DLD1 (cell line): ENCODE measurements around the gene BDP1.
"Not testable (repeated sequence)": the region's sequence is repeated elsewhere in the genome, so short reads cannot be mapped to it uniquely, and the experiment has no call there.

ENCODE experiments used
- in situ Hi-C: cut with HindIII; loops from 2 replicates; pipeline ENCODE4 v1.10.0; 2017; ENCODE audit warnings: low sequenced_read_pairs

BDP1 gene

DNA sequence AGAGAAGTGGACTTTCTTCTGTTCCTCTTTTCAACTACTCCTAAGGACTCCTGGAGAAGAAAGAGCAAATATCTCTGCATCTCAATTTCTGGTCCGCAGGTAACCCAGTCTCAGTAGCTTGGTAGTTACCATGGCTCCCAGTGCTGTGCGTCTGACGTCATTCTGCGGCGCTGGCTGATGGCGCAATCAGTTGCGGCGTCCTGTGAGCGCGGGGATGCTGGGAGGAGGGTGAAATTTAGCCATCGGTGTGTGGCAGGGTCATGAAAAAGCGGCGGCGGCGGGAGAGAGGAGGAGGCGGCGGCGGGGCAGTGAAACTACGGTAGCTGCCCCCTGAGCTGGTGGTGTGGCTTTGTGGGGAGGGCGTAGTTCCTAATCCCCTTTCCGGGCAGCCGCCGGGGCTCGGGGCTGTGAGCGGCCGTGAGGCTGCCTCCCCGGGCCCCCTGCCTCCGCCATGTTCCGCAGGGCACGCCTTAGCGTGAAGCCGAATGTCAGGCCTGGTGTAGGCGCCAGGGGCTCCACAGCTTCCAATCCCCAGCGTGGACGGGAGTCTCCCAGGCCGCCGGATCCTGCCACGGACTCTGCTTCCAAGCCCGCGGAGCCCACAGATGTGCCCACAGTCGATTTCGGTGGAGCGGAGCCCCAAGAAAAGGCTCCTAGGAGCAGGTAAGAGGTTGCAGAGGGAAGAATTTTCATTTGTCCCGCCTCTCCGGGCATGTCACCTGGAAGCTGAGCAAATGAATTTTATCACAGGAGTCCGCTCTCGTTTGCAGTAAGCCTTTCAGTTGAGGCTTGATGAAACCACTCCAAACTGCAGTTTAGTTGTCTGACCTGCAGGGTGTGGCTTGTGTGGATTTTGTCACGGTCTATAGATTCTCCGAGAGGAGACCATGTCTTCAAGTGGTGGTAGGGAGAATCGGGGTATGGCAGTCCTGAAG, at the start of gene BDP1:
BDP1 (plus strand) TSS at position 225 of the 935 bp plus-strand sequence; CDS start at position 452, 227 bp downstream.
- in situ Hi-C loops: no loop called here

GRCh38 chr5:71410088-71410487, 45.4 kb upstream of the BDP1 start:
- in situ Hi-C loops: not testable (repeated sequence)

GRCh38 chr5:71415626-71416025, 39.8 kb upstream of the BDP1 start:
- in situ Hi-C loops: not testable (repeated sequence)

DNA sequence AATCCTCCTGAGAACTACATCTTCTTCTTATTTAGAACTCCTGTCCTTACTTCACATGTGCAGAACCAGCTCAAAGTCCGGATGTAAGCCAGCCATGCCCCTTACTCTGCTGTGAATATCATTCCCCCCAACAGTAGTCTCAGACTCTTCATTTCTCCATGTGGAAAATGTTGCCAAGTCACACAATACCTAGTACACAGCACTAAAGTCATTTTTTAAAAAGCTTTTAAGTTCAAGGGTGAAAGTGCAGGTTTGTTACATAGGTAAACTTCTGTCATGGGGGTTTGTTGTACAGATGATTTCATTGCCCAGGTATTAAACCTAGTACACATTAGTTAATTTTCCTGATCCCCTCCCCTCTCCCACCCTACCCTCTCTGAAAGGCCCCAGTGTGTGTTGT, 37.4 kb upstream of the BDP1 start:
- in situ Hi-C loops: not testable (repeated sequence)

- in situ Hi-C loops: not testable (repeated sequence)
Observed at GRCh38 chr5:71421278-71421677, 34.2 kb upstream of the BDP1 start.

DNA sequence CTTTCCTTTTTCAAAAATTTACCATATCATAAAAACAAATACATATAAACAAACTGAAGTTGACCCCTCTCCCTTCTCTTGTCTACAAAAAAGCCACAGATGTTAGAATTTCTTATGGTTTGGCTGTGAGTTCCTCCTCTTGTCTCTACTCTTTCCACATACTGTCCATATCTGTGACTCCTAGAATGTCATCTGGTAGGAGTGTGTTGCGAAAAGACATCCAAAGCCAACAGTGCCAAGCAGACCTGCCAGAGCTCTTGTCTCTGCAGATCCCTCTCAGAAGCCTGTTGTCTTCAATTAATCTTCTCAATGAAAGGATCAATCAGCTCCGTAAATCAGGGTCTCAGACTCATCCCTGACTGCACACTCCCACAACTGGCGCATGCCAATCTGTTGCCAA, 31.6 kb upstream of the BDP1 start:
- in situ Hi-C loops: not testable (repeated sequence)

GRCh38 chr5:71426686-71427474, 28.6 kb upstream of the BDP1 start:
- in situ Hi-C loops: not testable (repeated sequence)

DNA sequence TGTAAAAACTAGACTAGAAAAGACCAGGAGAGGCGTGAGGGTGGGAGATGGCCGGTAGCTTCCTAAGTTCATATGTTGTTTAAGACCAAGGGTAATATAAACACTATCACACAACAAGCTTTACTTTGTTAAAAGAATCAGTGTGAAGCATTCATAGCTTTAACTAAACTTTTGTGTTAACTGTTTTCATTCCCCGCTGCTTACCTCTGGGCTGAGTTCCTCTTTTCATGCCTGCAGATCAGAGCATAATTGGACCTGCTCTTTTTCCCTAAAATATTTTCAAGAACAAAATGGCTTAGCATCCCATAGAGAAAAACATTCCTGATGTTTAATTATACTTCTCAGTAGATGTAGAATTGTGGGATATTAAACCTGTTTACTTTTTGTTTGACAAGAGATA, 23.0 kb upstream of the BDP1 start:
- in situ Hi-C loops: not testable (repeated sequence)

GRCh38 chr5:71434825-71435224, 20.6 kb upstream of the BDP1 start:
- in situ Hi-C loops: not testable (repeated sequence)

GRCh38 chr5:71441564-71441963, 13.9 kb upstream of the BDP1 start:
- in situ Hi-C loops: not testable (repeated sequence)

DNA sequence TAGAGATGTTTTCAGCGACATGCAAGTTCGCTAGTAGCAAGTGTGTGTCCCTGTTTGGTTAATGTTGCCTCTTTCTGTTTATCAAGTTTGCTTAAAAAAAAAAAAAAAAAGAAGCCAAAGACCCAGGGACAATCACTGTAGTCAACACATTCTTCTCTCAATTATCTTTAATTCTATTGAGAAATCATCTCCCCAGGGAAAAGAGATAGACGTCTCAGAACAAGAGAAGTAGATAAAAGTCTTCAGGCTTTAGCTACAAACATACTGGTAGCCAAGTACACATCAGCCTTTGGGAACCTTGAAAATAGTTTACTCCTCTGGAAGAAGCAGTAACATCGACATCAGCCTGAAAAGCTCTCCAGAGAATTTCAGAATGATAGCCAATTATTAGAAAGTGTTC, 11.6 kb upstream of the BDP1 start:
- in situ Hi-C loops: not testable (repeated sequence)

DNA sequence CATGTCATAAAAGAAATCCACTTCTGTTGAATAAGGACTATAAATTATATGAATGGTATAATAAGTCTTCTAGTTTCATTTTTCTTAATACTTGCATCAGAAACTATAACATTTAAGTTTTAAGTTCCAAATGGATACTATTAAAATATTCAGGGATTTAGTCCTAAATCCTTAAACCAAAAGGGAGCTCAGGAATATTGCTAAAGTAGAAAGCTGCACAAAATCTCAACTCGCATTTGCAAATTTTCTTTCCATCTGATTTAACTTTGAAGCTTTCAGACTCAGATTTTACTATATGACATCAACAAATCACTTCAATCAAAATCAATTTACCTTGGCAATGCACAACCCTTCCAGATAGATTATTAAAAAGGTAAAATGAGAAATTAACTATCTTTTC, 10.4 kb upstream of the BDP1 start:
- in situ Hi-C loops: not testable (repeated sequence)

DNA sequence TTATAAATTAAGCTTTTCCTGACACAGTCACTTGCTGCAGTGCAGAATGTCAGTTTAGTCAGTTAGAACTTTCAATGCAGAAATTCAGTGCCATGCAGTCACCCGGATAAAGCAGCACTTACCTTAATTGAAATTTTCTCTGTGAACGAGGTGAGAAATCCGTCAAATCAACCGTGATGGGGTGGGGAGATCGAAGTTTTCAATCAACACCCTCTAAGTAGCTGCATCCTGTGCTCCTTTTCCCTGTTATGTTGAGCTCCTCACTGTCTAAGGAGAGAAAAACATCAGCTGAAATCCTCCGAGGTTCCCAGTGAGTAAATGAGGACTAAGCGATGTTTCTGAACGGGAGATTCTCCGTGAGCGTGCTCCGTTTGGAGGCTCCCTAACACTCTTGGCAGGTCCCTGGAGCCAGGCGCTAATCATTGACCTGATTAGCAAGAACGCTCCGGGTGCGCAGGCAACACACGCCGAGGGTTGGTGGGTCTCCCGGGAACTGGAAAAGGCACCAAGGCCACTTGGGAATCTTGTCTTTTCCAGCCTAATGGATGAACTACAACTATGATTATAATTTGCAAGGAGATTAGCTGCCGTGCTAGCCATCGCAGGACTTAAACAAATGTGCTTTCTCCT, 9.8 kb upstream of the BDP1 start:
- in situ Hi-C loops: not testable (repeated sequence)

GRCh38 chr5:71446540-71447216, 8.8 kb upstream of the BDP1 start:
- in situ Hi-C loops: not testable (repeated sequence)

- in situ Hi-C loops: not testable (repeated sequence)
Observed at GRCh38 chr5:71447218-71447808, 8.1 kb upstream of the BDP1 start.

DNA sequence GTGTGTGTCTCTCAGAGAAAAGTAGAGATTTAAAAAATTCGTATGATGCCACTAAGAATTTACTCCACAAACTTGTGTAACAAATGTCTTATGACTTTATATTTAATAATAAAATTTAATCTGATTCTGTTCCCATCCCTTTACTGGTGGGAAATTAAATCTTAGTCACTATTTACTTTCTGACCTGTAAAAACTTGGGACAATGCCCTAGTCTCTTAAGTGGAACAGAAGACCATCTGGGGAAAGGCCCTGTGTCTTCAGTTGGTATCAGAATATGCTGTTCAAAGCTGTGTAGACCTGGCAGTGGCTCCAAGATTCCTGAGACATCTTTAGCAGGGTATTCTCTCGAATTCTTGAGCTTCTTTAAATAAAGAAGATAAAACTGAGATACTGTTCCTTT, 2.6 kb upstream of the BDP1 start:
- in situ Hi-C loops: no loop called here

DNA sequence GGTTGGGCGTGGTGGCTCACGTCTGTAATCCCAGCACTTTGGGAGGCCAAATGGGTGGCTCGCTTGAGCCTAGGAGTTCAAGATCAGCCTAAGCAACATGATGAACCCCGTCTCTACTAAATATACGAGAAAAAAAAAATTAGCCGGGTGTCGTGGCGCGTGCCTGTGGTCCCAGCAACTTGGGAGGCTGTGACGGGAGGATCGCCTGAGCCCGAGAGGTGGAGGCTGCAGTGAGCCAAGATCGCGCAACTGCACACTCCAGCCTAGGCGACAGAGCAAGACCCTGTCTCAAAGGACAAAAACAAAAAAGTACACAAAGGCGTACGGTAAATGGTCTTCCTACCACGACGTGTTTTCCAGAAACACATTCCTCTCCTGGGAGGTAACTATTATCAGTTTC, 538 bp upstream of the BDP1 start:
- in situ Hi-C loops: no loop called here

DNA sequence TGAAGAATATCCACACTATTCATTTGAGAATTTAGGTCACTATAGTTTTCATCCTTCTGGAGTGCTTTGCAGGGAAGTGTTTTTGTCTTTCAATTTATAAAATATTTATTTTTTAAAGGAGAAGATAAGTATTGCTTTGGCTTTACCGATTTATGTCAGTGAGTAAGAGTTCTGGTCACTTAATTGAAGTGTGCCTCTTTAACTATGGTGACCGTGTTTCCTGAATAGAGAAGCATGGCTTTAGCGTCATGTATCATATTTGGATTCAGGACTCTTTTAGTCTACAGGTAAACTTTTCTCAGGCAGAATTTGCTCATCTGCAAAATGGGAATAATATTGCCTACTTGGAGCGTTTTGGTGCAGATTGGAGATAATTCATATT, 902 bp downstream of the BDP1 start:
- in situ Hi-C loops: no loop called here

- in situ Hi-C loops: no loop called here
Observed at GRCh38 chr5:71457106-71457505, 1.7 kb downstream of the BDP1 start.

DNA sequence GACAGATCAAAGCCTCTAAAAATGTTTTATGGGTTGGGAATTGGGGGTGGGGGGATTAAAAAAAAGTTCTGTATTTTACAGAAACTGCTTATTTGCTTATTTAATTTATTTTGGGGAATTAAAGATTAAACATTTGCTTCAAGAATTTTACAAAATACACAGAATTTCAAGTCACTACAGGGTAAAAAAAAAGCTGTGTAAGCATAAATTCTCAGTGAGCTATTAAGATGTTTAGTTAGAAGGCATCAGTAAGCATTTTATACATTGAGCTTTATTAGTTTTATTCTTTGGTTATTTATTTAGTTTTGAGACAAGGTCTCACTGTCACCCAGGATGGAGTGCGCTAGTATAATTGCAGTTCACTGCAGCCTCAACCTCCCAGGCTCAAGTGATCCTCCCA, 5.2 kb downstream of the BDP1 start:
- in situ Hi-C loops: no loop called here
